ENCODE measurements around the gene IL22RA1.

IL22RA1 gene

GRCh38 chr1:24165500-24165899 lies 22.6 kb upstream of the IL22RA1 start:
- no peak for DNase-seq (ENCODE audit: low spot score)

DNA sequence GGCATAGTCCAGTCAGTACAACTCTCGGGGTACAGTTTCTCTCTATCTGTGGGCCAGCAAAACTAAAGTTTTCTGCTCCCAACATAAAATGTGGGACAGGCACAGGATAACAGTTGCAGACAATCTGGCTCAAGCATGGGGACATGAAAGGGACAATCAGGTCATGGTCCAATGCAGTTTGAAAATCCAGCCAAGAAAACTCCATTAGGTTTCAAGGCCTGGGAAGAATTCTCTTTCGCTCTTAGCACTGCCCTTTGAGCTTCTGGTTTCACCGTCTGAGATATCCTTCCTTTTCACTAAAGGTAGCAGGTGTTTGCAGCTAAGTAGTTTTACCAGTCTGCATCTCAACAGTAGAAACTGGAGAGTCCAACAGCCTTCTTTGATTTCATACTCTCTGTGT lies 21.1 kb upstream of the IL22RA1 start:
- DNase-seq (ENCODE audit: low spot score), result no peak

DNA sequence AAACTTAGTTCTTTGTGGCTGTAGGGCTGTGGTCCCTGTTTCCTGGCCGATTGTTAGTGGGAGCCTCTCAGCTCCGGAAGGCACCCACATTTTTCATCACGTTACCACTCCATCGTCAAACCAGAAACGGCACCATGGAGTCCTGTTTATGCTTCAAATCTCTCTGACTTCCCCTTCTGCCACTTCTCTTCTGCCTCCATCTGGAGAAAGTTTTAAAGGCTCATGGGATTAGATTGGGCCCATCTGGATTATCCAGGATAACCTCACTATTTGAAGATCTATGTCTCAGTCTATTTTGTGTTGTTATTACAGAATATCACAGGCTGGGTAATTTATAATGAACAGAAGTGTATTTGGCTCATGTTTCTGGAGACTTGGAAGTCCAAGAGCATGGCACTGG lies 19.3 kb upstream of the IL22RA1 start:
- DNase-seq (ENCODE audit: low spot score), result no peak

GRCh38 chr1:24161270-24161669 lies 18.3 kb upstream of the IL22RA1 start:
- DNase-seq (ENCODE audit: low spot score), result no peak

GRCh38 chr1:24159366-24159765 lies 16.4 kb upstream of the IL22RA1 start:
- DNase-seq (ENCODE audit: low spot score), result no peak

GRCh38 chr1:24157918-24158481 lies 15.1 kb upstream of the IL22RA1 start:
- DNase-seq (ENCODE audit: low spot score), result no peak

GRCh38 chr1:24156542-24157260 lies 13.8 kb upstream of the IL22RA1 start:
- DNase-seq (ENCODE audit: low spot score), result no peak

DNA sequence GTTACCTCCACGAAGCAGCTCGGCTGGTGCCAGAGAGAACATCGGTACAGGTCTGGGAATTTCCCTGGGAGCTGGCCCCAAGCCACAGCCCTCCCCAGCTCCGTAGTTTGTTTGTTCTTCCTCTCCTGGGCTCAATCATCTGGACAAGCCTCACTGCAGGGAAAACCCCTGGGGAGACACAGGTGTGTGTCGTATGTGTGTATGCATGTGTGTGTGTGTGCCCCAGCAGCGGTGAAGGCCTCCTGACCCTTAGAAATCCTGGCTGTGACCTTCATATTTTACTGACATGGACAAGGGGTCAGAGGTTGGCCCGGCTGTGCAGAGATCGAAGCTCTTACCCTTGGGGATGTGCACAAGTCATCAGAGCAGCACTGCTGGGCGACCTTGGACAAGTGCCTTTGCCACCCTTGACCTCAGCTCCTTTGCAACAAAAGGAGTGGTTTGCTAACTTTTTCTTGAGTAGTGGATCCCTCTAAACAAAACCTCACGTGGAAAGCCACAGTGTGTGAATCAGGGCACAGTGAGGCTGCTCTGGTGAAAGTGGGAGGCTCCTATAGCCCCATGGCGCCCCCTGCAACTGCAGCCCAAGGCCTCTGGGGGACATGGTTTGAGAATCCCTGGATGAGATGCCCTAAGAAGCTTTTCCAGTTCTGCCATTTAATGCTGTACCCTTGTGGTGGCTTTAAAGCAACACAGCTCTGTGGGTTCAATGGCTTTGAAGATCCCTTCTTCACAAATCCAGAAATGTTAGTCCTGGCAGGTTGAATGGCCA lies 12.3 kb upstream of the IL22RA1 start:
- no peak for DNase-seq (ENCODE audit: low spot score)

DNA sequence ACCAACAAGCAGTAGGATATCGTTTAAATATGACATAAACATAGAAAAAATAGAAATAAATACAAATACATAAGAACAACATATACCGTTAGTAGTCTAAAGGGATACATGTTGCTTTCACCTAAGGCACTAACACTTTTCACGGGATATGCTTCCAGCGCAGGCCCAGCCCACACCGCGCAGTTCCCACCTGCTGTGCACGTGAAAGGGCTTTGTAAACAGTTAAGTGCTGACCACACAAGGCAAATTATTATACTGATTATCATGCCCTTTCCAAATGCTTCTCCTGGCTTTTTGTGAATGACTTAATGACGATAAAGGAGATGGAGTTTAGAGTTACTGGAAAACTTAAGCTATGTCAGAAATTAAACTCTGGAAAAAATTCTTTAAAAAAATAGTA lies 11.3 kb upstream of the IL22RA1 start:
- no peak for DNase-seq (ENCODE audit: low spot score)

GRCh38 chr1:24152631-24153494 lies 9.9 kb upstream of the IL22RA1 start:
- no peak for DNase-seq (ENCODE audit: low spot score)

DNA sequence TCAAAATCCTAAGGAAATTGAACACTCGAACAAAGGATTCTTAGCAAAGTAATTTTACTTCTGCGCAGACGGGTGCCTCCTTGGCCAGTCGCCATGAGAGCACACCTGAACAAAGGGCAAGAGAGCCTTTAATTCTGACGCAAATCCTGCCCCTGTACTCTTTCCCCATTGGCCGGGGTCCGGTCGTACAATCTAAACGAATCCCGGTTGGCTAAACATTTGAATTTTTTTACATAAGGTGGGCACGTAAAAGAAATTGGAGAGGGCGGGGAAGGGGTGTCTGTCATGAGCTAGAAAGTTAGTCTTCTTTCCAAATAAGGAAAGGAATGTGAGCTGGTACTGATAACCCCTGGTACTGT lies 8.2 kb upstream of the IL22RA1 start:
- DNase-seq (ENCODE audit: low spot score), result no peak

DNA sequence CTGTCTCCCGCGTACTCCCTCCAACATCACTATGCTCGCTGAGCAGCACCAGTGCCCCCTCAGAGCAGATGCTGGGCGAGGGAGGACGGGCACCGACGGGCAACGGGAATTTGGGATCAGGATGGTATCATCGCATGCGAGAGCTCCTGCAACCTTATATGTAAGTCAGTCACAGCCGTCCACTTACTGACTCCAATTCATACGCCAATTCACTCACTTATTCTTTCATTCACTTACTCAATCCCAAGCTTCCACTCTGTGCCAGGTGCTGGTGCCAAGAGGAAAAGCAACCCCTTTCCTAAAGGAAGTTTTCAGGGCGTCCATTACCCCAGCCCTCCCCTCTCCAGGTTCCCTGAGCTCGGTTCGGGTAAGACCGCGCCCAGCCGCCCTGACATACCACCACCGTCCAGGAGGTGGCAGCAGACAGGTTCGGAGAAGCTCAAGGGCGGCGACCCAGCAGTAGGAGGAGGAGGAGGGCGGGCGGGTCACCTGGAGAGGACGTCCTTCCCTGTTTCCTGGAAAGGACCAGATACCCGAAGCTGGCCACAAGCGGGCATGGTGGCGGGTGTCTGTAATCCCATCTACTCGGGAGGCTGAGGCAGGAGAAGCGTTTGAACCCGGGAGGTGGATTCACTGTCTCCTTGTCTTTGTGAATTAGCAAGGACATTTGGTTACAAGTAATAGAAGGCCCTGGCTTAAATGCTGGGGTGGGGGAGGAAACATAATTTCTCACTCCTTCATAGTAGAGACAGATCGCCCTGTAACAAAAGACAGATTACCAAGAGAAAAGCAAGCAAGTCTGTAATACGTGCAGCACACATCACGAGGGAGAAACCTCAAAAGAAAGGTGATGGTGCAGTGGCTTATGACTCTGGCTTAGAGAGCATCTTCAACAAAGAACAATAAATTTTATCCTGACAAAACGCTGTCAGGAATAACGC lies 7.6 kb upstream of the IL22RA1 start:
- DNase-seq (ENCODE audit: low spot score), result peak; percentile 58

- peak; percentile 19 for DNase-seq (ENCODE audit: low spot score)
Observed at GRCh38 chr1:24149866-24150233, 6.9 kb upstream of the IL22RA1 start.

DNA sequence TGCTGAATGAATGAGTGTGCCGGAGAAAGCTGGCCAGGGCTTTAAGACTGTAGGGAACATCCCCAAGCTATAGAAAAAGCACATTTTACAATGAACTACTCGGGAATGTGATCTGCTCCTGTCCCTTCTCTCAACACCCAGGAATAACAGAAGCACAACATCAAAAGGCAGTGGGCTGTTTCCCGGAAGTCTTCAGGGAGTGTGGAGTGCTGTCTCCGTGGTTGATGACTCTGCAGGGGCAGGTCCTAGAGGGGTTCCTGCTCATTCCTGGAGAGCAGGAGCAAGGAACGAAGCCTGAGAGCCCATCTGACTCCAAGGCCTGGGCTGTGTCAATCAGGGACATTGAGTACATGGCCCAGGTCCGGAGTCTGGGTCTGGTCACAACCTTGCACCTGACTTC lies 4.9 kb upstream of the IL22RA1 start:
- DNase-seq (ENCODE audit: low spot score), result no peak

- no peak for DNase-seq (ENCODE audit: low spot score)
Observed at GRCh38 chr1:24147194-24147593, 4.3 kb upstream of the IL22RA1 start.

GRCh38 chr1:24141311-24141997 lies 1.5 kb downstream of the IL22RA1 start:
- DNase-seq (ENCODE audit: low spot score), result no peak

GRCh38 chr1:24140741-24141181 lies 2.2 kb downstream of the IL22RA1 start:
- DNase-seq (ENCODE audit: low spot score), result no peak

DNA sequence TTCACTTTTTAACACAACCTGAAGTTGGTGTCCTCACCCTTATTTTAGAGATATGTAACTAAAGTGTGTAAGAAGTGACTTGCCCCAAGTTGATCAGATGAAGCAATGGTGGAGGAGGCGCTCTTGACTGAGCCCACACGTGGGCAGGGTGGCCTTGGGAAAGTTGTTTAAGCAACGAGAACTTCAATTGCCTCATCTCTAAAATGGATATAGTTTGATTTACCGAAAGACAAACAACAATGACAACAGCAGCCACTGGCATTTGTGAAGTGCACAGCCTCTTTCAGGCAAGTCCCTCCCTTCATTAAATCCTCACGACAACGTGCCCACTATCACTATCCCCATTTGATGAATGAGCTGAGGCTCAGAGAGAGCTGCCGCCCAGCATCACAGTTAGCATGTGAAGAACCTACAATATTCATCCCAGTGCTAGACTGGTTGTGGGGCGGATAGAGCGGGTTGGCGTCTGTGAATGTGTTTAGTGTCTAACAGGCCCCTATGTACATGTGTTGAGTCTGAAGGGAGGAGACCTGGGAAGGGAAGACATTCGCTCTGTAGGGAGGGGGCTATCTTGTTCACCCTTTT lies 3.0 kb downstream of the IL22RA1 start:
- no peak for DNase-seq (ENCODE audit: low spot score)

DNA sequence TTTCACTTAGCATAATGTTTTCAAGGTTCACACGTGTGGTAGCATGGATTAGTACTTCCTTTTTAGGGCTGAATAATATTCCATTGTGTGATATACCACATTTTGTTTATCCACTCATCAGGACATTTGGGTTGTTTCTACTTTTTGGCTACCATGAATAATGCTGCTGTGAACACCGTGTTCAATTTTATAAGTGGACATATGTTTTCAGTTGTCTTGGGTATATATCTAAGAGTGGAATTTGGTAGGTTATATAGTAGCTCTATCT lies 3.8 kb downstream of the IL22RA1 start:
- DNase-seq (ENCODE audit: low spot score), result no peak

DNA sequence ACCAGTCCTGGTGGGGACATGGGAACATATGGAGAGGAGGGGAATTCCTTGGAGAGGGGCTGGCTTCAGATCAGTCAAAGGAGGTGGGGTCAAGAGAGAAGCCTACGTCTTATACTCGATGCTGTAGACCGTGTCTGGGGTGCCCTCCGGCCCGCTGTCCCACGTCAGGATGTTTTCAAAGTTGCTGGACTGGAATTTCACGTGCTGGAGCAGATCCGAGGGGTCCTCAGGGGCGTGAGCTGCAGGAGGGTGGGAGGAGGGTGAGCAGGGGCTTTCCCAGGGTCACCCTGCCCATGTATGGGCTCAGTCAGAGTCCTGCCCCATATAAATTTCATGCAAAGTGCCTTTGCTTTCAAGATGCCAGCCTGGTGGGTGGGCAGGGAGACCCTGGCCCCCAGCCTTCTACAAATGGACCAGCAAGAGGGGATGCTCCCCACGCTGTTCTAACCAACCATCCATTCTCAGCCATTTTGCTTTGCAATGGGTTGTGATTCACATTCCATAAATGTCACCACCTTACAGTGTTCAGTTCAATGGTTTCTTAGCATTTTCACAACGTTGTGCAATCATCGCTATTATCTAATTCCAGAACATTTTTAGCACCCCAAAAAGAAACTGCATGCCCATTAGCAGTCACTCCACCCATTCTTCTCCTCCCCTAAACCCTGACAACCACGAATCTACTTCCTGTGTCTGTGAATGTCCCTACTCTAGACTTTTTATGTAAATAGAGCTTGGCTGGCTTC lies 4.3 kb downstream of the IL22RA1 start:
- no peak for DNase-seq (ENCODE audit: low spot score)
